HG03045 (cell line): ENCODE results near the gene CCNY.
"Not testable (repeated sequence)": the region's sequence is repeated elsewhere in the genome, so short reads cannot be mapped to it uniquely, and the experiment has no call there.

ENCODE experiments used
- ATAC-seq: cut with Tn5 transposase; IDR thresholded peaks from one replicate; pipeline ENCODE4 v1.9.1; 2021; ENCODE audit warnings: mild to moderate bottlenecking, moderate library complexity; ENCODE audit not compliant: unreplicated experiment

Gene CCNY

GRCh38 chr10:35353805-35354204, 17.5 kb downstream of the CCNY start:
- no peak for ATAC-seq

GRCh38 chr10:35354257-35354656, 17.9 kb downstream of the CCNY start:
- ATAC-seq = not testable (repeated sequence)

DNA sequence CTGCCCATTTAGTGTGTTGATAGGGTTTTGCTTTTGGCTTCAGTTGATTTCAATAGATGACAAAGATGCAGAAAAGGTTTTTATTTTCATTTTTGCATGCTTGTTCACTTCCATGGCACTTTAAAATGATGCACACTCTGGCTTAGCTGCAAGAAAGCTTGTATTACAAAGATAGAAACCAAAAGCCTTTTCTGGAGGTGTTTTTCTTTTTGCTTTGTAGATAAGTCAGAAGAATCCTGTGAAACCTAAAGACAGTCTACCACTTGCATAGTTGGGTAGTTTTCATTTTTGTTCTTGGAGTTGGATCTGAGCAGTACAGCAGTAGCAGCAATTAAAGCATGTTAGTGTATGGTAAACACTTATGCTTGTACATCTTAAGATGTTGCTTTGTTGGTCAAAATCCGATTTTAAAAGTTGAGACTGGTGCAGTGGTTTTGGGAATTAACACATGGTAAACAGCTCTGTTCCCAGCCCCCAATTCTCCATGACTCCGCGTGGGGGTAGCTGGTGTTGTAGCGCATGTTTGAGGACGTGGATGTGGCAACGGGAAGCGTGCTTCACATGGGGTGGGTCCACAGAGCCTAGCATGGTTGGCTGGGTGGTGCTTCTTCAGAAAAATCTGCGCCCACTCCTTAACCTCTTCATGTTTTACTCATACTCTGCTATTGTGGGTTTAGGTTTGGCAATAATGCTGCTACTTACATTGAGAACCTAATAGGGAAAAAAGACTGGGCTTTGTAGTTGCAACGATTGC, 19.8 kb downstream of the CCNY start:
- peak; percentile 65 for ATAC-seq

DNA sequence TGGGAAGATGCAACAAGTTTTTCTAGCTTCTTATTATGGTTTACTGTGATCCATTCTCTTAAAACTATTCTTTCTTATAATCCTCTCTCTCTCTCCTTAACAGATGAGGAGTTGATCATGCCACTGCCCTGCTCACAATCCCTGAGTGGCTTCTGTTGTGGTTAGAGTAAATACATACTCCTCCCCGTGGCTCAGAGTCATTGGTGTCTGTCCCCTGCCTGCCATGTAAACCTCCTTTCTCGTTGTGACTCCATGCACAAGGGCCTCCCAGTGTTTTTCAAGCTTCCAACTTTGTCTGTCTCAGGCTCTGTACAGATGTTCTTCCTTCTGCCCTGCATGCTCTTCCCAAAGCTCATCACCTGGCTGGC, 20.4 kb downstream of the CCNY start:
- ATAC-seq = no peak

DNA sequence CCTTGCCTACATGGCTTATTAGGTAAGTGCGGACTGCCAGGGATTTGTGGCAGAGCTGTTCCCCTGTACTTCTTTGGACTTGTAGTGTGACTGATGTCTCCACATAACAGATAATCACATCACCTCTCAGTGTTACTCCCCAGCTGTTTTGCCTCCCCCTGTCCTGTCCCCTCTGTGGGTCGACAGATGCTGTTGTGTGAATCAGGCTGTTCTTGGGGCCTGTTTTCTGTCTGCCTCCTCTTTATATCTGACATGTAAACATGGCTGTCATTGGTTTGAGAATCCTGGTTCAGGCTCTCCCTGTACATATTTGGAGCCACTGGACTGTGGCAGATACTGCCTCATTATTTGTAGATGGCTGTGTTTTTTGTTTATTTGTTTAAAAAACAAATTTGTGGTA, 22.7 kb downstream of the CCNY start:
- ATAC-seq = no peak

DNA sequence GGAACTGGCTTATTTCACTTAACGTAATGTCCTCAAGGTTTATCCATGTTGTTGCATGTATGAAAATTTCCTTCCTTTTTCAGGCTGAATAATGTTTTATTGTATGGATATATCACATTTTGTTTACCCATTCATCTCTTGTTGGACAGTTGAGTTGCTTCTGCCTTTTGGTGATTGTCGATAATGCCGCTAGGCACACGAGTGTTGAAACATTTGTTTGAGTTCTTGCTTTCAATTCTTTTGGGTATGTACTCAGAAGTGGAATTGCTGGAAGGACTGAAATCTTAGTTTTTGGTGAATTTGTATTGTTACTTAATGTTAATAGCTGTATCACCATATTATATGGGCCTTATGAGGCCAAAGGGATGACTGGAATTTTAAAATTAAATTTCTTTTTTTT, 23.6 kb downstream of the CCNY start:
- ATAC-seq = no peak

- ATAC-seq = no peak
Measured at GRCh38 chr10:35362701-35363350, 26.5 kb downstream of the CCNY start.

- no peak for ATAC-seq
Measured at GRCh38 chr10:35363587-35363986, 27.3 kb downstream of the CCNY start.

GRCh38 chr10:35364808-35365207, 28.5 kb downstream of the CCNY start:
- no peak for ATAC-seq

DNA sequence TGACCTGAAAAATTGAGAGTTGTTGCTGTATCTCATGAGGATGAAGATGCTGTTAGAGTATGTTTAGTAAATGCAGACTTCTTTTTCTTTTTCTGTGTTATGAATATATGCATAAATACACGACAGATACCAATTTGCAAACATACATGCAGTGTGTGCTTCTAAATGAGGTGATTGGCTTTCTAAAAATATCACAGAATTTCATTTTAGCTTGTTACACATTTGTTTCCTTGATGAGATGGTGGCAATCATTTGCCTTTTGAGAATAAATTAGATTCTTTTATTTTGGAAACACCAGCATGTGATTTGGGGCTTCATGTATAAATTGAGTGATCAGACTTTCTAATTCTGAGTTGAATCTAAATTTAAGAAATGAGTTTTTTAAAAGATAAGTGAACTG, 29.7 kb downstream of the CCNY start:
- no peak for ATAC-seq

DNA sequence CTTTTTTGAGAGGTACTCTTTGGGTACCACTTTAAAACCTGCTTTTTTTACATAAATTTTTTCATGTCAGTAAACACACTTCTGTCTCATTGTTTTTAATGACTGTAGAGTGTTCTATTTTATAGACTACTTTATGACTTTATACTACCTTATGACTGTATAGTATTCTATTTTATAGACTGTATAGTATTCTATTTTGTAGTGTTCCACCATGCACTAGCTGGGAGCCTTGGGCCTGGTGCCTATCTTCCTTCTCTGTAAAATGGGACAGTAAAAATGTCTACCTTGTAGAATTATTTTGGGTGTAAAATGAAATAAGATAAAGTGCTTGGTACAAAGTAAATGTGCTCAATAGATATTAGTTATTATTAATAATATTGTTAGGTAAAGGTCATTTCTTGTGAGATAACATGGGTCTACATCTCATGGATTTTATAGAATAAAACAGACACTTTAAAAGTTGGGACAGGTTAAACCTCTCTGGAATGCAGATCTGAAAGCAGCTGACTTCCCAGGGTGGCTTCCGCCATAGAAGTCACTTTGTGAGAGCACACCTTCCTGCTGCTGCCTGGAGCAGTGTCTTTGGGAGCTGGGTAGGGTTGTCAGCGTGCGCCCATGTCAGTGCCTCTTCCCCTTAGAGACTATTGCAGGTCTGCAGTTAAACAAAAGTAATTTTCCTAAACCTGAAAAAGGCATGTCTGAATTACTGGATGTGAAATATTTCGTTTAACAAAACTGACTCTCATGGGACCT, 31.0 kb downstream of the CCNY start:
- no peak for ATAC-seq

- no peak for ATAC-seq
Measured at GRCh38 chr10:35367982-35368381, 31.7 kb downstream of the CCNY start.

- no peak for ATAC-seq
Measured at GRCh38 chr10:35368485-35369048, 32.3 kb downstream of the CCNY start.

- ATAC-seq = no peak
Measured at GRCh38 chr10:35369049-35369611, 32.8 kb downstream of the CCNY start.

DNA sequence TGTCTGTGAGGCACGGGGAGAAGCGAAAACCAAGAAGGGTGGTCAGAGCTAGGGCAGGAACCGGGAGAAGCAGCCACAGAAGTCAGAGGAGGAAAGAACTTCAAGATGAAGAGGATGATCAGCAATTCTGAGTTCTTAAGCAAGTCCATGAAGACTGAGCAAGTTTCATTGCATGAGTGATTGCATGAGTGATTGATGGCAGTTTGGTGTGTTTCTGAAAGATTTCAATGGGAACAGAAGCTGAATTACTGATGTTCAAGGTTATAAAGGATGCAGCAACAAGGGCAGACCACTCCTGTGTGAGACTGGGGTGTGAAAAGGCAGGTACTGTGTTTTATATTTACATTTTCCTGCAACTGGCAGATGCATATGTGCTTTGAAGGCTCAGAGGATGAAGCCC, 35.4 kb downstream of the CCNY start:
- no peak for ATAC-seq

DNA sequence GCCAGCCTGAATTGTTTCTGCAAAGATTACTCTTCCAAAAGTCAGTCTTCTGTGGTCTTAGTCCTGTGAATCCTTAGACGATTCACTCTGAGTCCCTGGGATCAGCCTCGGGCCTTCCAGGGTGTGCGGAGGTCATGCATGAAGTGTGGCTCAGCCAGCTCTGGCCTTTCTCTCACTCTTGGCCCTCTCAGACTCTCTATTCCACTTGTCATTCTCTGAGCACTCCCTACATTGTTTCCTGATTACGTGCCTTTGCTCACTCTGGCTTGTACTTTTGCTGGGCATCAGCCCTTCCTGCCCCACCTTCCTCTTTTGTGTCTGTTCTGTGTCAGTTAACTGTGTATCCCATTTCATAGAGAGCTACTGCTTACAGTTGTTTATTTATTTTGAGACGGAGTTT, 36.0 kb downstream of the CCNY start:
- ATAC-seq = no peak

GRCh38 chr10:35375091-35375765, 38.9 kb downstream of the CCNY start:
- no peak for ATAC-seq

- no peak for ATAC-seq
Measured at GRCh38 chr10:35377050-35377728, 40.9 kb downstream of the CCNY start.

GRCh38 chr10:35378541-35379210, 42.4 kb downstream of the CCNY start:
- peak; percentile 35 for ATAC-seq
